22Rv1 (cell line): ENCODE measurements around the gene VSIG8.

Experiments used
- ZFX ChIP-seq: fragments of 450-650 bp; IDR thresholded peaks from 2 replicates; pipeline ENCODE4 v1.6.1; 2017; ENCODE audit warnings: antibody characterized with exemption, borderline replicate concordance
- TF ChIP-seq, protein P1 (sequence below): fragments of 450-650 bp; IDR thresholded peaks from 2 replicates; pipeline ENCODE4 v1.5.1; 2017; ENCODE audit warnings: mild to moderate bottlenecking

- TF ChIP-seq, protein P1, sequence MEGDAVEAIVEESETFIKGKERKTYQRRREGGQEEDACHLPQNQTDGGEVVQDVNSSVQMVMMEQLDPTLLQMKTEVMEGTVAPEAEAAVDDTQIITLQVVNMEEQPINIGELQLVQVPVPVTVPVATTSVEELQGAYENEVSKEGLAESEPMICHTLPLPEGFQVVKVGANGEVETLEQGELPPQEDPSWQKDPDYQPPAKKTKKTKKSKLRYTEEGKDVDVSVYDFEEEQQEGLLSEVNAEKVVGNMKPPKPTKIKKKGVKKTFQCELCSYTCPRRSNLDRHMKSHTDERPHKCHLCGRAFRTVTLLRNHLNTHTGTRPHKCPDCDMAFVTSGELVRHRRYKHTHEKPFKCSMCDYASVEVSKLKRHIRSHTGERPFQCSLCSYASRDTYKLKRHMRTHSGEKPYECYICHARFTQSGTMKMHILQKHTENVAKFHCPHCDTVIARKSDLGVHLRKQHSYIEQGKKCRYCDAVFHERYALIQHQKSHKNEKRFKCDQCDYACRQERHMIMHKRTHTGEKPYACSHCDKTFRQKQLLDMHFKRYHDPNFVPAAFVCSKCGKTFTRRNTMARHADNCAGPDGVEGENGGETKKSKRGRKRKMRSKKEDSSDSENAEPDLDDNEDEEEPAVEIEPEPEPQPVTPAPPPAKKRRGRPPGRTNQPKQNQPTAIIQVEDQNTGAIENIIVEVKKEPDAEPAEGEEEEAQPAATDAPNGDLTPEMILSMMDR: no peak
- no peak for TF ChIP-seq ZFX
These were observed 17.5 kb upstream of the VSIG8 start for GRCh38 chr1:159879977-159880376.
